K562 (cell line): ENCODE measurements around the gene PSD2. TPM values are rescaled to one million over a fixed set of nuclear protein-coding genes. Genes with fewer than 3 reads are reported as not detected.

Experiments
- ATAC-seq: fragments of 200-7000 bp; cut with Tn5 transposase; 3 replicates; pipeline ENCODE4 v1.9.1; 2020; ENCODE audit warnings: moderate library complexity
- BruUV-seq: library from RNA; stranded (reverse); fragments of 400-500 nt; replicated peaks from 2 replicates; lab custom pipeline; 2021; lab: Mats Ljungman, UMichigan
- CTCF ChIA-PET: fragments of 300-600 bp; formaldehyde crosslinking; extraction: SDS; loops from one replicate; lab custom pipeline; 2021; ENCODE audit warnings: low intra/inter-chr PET ratio; lab: Yijun Ruan, JAX
- POLR2A ChIA-PET: fragments of 300-600, 350-650 bp; sonication (Branson Sonifier 250); formaldehyde crosslinking; extraction: SDS; loops from one replicate; lab custom pipeline; 2021; ENCODE audit warnings: antibody characterized with exemption, inconsistent platforms; lab: Yijun Ruan, JAX
- DNase-seq, 4 experiments: peaks; one replicate each; pipeline versions ENCODE4 v3.0.0 to v3.0.0-alpha.2; 2011 to 2018; ENCODE audit warnings: low spot score in 3 of 4, mixed read lengths in 3 of 4; ENCODE audit errors: extremely low read depth in 1 of 4
- FAIRE-seq: peaks from 2 replicates; lab custom pipeline; 2011; peaks lifted over from hg19 to GRCh38; lab: Jason Lieb, UNC
- H2AFZ ChIP-seq: 2 replicates; pipeline ENCODE4 v1.6.0; 2011; ENCODE audit warnings: low read depth, low read length, control low read depth, inconsistent platforms
- H3K27ac ChIP-seq: fragments of 200-600 bp; 3 replicates; pipeline ENCODE4 v1.8.0; 2011; ENCODE audit warnings: low read depth, mild to moderate bottlenecking, control low read depth, inconsistent platforms, low read length, moderate library complexity, mixed read lengths; ENCODE audit errors: extremely low read depth
- H3K27me3 ChIP-seq, 2 experiments: fragments of 300-600 bp in 1 of 2; 2 replicates in 1 of 2; 3 replicates in 1 of 2; pipeline versions ENCODE4 v1.6.0 to v1.8.0; 2011; ENCODE audit warnings: inconsistent platforms in 2 of 2, low read length in 2 of 2, mild to moderate bottlenecking in 1 of 2, mixed read lengths in 1 of 2, moderate library complexity in 1 of 2; ENCODE audit not compliant: control insufficient read depth in 2 of 2, insufficient read depth in 2 of 2
- H3K36me3 ChIP-seq: fragments of 300-600 bp; 3 replicates; pipeline ENCODE4 v1.8.0; 2011; ENCODE audit warnings: mild to moderate bottlenecking, low read length, inconsistent platforms; ENCODE audit not compliant: control insufficient read depth, insufficient read depth
- H3K4me1 ChIP-seq, 2 experiments: fragments of 200-600 bp in 1 of 2; replicated peaks in 1 of 2; 2 replicates in 1 of 2; 3 replicates in 1 of 2; pipeline versions ENCODE4 v1.5.1 to v1.8.0; 2011; ENCODE audit warnings: inconsistent platforms in 2 of 2, low read length in 2 of 2, mild to moderate bottlenecking in 1 of 2, mixed read lengths in 1 of 2, moderate library complexity in 1 of 2; ENCODE audit not compliant: control insufficient read depth in 2 of 2, insufficient read depth in 2 of 2
- H3K4me2 ChIP-seq: 2 replicates; pipeline ENCODE4 v1.6.1; 2011; ENCODE audit warnings: low read length, control low read depth, inconsistent platforms, mixed read lengths; ENCODE audit not compliant: insufficient read depth
- H3K4me3 ChIP-seq: fragments of 200-600 bp; sonication (generic), shearing (Covaris generic); 2 replicates; pipeline ENCODE4 v1.5.1; 2016; ENCODE audit warnings: control low read depth, inconsistent platforms
- H3K79me2 ChIP-seq: fragments of 200-600 bp; 3 replicates; pipeline ENCODE4 v1.8.0; 2011; ENCODE audit warnings: low read length, inconsistent platforms; ENCODE audit not compliant: control insufficient read depth, insufficient read depth
- H3K9ac ChIP-seq, 2 experiments: 2 replicates each; pipeline versions ENCODE4 v1.6.0 to v1.6.1; 2011; ENCODE audit warnings: low read depth in 2 of 2, low read length in 2 of 2, control low read depth in 1 of 2, inconsistent platforms in 1 of 2, mild to moderate bottlenecking in 1 of 2, mixed read lengths in 1 of 2; ENCODE audit not compliant: insufficient read depth in 1 of 2
- H3K9me1 ChIP-seq: one replicate; pipeline ENCODE4 v1.6.0; 2011; ENCODE audit warnings: inconsistent platforms, mild to moderate bottlenecking, low read length, moderate library complexity; ENCODE audit not compliant: control insufficient read depth, insufficient read depth
- H3K9me3 ChIP-seq: replicated peaks from 2 replicates; pipeline ENCODE4 v1.5.1; 2011; ENCODE audit warnings: low read depth, low read length, inconsistent platforms; ENCODE audit not compliant: control insufficient read depth, insufficient read depth
- H4K20me1 ChIP-seq: replicated peaks from 2 replicates; pipeline ENCODE4 v1.6.1; 2011; ENCODE audit warnings: low read length, inconsistent platforms, mixed read lengths; ENCODE audit not compliant: control insufficient read depth, insufficient read depth
- CBX8 ChIP-seq: fragments of 200-600 bp; sonication (generic); IDR thresholded peaks from 2 replicates; pipeline ENCODE4 v1.6.1; 2012; ENCODE audit warnings: borderline replicate concordance, mixed run types, low read depth, mild to moderate bottlenecking, moderate library complexity, mixed read lengths, low read length, control low read depth, inconsistent platforms; ENCODE audit not compliant: poor library complexity, severe bottlenecking; ENCODE audit errors: extremely low read depth
- CUX1 ChIP-seq: fragments of 200-800 bp; sonication (Bioruptor generic); IDR thresholded peaks from 2 replicates; pipeline ENCODE4 v1.6.1; 2016; ENCODE audit warnings: missing genetic modification characterization, missing compliant biosample characterization
- MBD1 ChIP-seq: fragments of 250-450 bp; sonication (Bioruptor Pico); IDR thresholded peaks from 2 replicates; pipeline ENCODE4 v1.8.0; 2022; ENCODE audit warnings: inconsistent platforms
- PHB2 ChIP-seq: fragments of 450-650 bp; IDR thresholded peaks from 2 replicates; pipeline ENCODE4 v1.6.1; 2017; ENCODE audit warnings: low read depth
- PURB ChIP-seq: sonication (generic); formaldehyde crosslinking; IDR thresholded peaks from 2 replicates; pipeline ENCODE4 v1.9.0; 2021; ENCODE audit warnings: low read depth, mild to moderate bottlenecking, missing genetic modification reagents
- SMARCE1 ChIP-seq: fragments of 450-650 bp; IDR thresholded peaks from 2 replicates; pipeline ENCODE4 v1.7.1; 2016; ENCODE audit warnings: mild to moderate bottlenecking
- ZNF280A ChIP-seq: fragments of 450-650 bp; IDR thresholded peaks from 2 replicates; pipeline ENCODE4 v1.6.1; 2018; ENCODE audit warnings: mild to moderate bottlenecking, low read depth; ENCODE audit not compliant: partially characterized antibody
- WGBS: fragments of 100-300 bp; shearing (Covaris generic); methylation state at CpG from one replicate; pipeline ENCODE4 v1.1.6; 2016; ENCODE audit warnings: low coverage, mixed read lengths; ENCODE audit not compliant: insufficient coverage; ENCODE audit errors: missing lambda C conversion rate; 5-methylcytosine and 5-hydroxymethylcytosine counted together
- in situ Hi-C: fragments of 300-500 bp; cut with MboI; formaldehyde crosslinking; loops from 4 replicates; pipeline ENCODE4 v1.15.0; 2018; ENCODE audit warnings: inconsistent platforms, mixed read lengths
- intact Hi-C: fragments of 100-400 bp; cut with micrococcal nuclease; formaldehyde crosslinking; loops from 2 replicates; pipeline ENCODE4 v1.14.2; 2022
- polyA plus RNA-seq, 8 experiments: library from polyadenylated mRNA; depleted of rRNA in 4 of 8; stranded (reverse) in 5 of 8; unstranded in 3 of 8; fragments of >200 nt; fragmentation: Nextera tagmentation in 2 of 8; fragmentation: Illumina TruSeq in 1 of 8; extraction: Ambion mirVana in 2 of 8; extraction: Trizol in 1 of 8; gene quantifications; 2 replicates each; pipeline versions ENCODE4 v1.2.1 to v1.2.3, GENCODE V29; 2011 to 2014; ENCODE audit warnings: inconsistent platforms in 1 of 8, missing spikeins in 1 of 8
- total RNA-seq, 7 experiments: library from RNA; depleted of rRNA in 6 of 7; stranded (reverse); fragments of >200 nt in 6 of 7; fragmentation: Illumina TruSeq in 2 of 7; extraction: Trizol in 2 of 7; gene quantifications; 2 replicates each; pipeline versions ENCODE4 v1.2.1 to v1.2.3, GENCODE V29; 2011 to 2021; ENCODE audit warnings: low replicate concordance in 1 of 7

The PSD2 gene
- total and polyA plus RNA-seq, 9 of the 15 experiments (the other 6 are each of a cell fraction or from before 2014, with no cell fraction given), result 0.01 to 0.09 (median 0.04) TPM; not detected in 4

- Histone ChIP-seq H3K36me3 (no peaks in the 10 kb centered on the region), H3K9me1 (no peaks in the 10 kb centered on the region), H3K4me1 (no peaks in the 10 kb centered on the region), H3K4me3 (no peak overlapping the region), H3K27ac (no peak overlapping the region), H3K9ac (no peak overlapping the region), H4K20me1 (peaks cover 4% of the 10 kb centered on the region; the same call in 1 of the 2 replicates), H3K79me2 (no peaks in the 10 kb centered on the region), H3K9me3 (no peaks in the 10 kb centered on the region), H2AFZ (no peak overlapping the region), H3K4me2 (no peak overlapping the region), H3K27me3 (peaks cover 11 to 60% of the 10 kb centered on the region in 2 experiments; a peak in 4 of 5 replicates)
- 1% methylated on average over 8 of the region's 8 CpGs for WGBS
- CTCF ChIA-PET, result no interaction called here
- FAIRE-seq (no peak), DNase-seq (no peak), ATAC-seq (no peak)
- TF ChIP-seq SMARCE1 (no peak), PURB (CRISPR knock-in tag) (no peak), PHB2 (no peak), CUX1 (CRISPR knock-in tag) (no peak), ZNF280A (no peak), MBD1 (CRISPR knock-in tag) (no peak), CBX8 (no peak)
- POLR2A ChIA-PET, result interaction anchor here (0.7 kb wide), 1 partner anchor 270 kb away, joined by 3 read pairs; no protein-coding TSS in a partner anchor
- in situ Hi-C loops (loop anchor here (10.0 kb wide), 1 partner anchor 221 kb away; no protein-coding TSS in a partner anchor), intact Hi-C loops (no loop called here)
- no TSS peak for BruUV-seq
Measured at GRCh38 chr5:139855451-139855850, 59.8 kb downstream of the PSD2 start.
